ENCODE measurements around the gene ATP6V1B1.

ATP6V1B1 gene

DNA sequence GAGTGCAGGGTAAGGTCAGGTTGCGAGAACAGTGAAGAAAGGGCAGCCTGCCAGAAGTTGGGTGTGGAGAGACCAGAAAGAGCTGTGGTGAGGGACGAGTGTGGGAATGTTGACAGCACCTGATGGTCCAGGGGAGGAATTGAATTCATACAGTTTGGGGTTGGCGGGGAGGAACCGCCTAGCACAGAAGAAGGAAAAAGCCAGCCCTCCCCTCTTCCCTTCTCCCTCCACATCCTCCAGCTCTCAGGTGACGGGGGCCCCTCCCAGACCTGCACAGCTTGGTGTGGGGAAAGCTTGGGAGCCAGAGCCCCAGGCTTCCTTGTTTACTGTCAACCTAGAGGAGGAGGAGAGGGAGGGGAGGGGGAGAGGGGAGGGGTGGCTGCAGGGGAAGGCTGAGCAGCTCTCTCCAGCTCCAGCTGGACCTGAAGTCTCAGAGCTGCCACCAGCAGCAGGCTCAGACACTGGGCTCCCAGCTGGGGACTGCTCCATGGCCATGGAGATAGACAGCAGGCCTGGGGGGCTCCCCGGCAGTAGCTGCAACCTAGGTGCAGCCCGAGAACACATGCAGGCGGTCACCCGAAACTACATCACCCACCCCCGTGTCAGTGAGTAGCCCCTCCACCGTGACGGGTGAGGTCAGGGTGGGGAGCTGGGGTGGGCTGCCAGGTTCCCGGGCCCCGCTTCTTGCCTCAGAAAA, at the start of gene ATP6V1B1:
ATP6V1B1 (plus strand) TSS at position 433 of the 697 bp plus-strand sequence; CDS start at position 488, 55 bp downstream.
- no peak for DNase-seq

- DNase-seq, result no peak
These were observed 49.1 kb upstream of the ATP6V1B1 start for GRCh38 chr2:70886541-70886987.

- no peak for DNase-seq
These were observed 48.5 kb upstream of the ATP6V1B1 start for GRCh38 chr2:70887208-70887549.

- no peak for DNase-seq
These were observed 48.0 kb upstream of the ATP6V1B1 start for GRCh38 chr2:70887550-70888246.

- no peak for DNase-seq
These were observed 47.3 kb upstream of the ATP6V1B1 start for GRCh38 chr2:70888366-70888922.

DNA sequence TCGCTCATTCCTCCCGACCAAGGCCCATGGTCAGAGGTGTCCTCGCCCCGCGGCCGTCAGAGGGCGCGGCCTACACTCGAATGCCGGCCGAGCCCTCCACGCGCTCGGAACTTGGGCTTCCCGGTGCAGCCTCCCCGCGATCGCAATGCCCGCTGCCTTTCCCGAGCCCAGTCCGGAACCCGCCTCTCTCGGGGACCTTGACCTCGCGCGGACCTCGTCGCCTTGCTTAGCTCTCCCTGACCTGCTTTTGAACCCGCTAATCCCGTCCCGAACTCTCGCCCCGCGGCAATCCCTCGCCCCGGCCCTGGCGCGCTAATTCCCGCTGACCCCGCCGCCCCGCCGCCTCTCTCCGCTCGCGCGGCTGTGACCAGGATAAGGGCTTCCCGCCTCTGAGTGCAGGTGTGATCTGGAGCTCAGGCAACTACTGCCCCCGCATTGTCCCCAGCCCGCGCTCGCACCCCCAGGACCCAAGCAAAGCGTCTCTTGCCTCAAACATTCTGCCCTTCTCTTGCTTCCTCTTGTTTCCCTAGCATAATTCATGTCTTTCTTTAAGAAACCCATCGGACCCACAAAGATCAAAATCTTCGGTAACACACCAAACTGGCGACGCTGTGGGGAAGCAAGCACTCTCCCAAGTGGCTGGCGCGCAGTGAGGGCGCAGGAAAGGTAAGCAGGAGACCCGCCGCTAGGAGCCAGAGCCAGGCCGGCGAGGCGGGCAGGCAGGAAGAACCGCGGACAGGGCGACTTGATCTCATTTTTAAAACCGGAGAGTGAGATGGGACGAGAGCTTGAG, 46.6 kb upstream of the ATP6V1B1 start:
- no peak for DNase-seq

DNA sequence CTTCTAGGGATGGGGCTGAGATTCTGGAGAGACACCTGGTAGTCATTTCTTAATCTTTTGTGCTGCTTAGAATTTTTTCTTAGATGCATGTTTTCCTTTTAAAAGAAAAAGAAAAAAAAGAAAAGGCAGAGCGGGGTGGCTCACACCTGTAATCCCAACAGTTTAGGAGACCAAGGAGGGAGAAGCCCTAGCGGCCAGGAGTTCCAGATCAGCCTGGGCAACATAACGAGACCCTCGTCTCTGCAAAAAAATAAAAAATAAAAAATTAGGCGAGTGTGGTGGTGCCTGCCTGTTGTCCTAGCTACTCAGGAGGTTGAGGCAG, 46.0 kb upstream of the ATP6V1B1 start:
- no peak for DNase-seq

DNA sequence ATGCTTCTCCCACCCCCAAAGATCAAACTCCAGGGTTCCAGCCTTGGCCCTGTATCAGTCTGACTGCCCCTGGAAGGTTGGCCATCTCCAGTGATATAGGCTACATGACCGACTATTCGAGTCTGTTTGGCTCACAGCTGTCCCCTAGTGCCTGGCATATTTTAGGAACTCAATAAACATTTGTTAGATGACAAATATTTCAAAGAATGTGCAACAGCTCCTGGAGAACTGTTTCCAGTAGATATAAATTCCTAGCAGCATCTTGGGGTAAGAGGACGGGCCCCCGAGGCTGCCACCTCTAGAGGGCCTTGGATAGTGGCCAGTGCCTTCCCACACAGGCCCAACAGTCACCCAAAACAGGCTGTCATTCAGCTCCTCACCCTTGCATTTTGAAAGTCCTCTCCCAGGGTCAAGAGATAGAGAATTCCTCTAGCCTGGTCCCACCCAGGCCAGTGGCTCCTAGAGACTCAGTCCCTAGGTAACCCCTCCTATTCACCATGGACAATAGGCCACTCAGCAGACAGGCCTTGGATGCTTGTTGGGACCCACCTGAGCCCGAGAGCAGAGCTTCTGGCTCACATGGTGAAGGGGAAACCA, 45.1 kb upstream of the ATP6V1B1 start:
- DNase-seq, result no peak

DNA sequence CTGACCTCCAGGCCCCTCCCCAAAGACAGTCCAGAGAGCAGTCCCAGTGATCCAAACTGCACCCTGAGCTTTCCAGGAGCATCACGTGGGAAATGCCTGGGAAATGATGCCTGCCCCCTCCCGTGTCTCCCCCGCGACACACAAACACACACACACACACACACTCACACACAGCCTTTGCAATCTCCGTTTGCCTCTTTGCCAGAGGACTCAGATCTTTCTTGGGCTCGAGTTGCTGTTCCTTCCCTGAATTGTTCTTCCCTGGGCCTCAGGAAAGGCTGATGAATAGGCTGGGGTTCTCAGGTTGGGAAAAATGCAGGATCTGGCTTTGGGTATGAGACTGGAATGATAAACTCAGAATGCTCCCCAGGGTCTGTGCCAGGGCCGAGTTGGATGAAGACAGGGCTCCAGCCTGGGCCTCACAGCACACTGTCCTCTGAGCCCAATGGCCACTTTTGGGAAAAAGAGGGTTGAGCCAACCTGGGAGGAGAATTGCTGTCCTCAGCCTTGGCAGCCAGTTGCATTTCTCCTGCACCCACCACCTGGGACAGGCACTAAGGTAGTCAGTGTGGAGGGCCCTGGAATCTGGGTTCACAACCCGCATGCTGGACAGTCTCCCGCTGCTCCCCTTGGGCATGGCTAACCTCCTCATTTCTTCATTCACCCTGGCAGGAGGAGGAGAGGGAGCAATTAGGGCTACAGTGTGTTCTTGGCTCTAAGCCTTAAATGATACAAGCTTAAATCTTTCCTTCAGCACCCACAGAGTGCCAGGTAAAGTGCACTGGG, 43.9 kb upstream of the ATP6V1B1 start:
- DNase-seq, result no peak

DNA sequence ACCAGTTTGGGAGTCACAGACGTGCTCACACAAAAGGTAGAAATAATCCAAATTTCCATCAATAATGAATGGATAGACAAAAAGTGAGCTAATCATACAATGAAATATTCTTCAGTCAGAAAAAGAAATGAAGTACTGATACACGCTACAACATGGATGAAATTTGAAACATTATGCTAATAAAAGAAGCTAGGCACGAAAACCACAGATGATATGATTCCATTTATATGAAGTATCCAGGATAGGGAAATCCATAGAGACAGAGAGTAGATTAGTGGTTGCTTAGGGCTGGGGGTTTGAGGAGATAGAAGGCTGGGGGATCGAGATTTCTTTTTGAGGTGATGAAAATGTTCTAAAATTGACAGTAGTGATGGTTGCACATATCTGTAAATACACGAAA, 43.0 kb upstream of the ATP6V1B1 start:
- DNase-seq, result no peak

DNA sequence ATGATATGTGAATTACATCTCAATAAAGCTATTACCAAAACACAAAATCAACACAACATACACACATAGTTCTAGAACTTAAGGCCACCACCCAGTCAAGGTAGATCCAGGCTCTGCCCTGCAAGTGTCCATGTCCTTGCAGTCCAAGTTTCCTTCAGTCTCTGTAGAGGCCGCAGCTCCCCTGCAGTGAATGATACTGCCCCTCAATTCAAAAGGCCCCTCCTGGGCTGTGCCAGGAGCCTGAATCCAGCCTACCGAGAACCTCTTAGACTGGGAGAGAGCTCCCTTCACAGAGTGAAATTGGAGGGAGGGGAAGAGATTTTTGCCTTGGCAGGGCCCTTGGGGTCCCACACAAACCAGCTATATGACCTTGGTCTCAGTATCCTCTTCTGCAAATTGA, 42.5 kb upstream of the ATP6V1B1 start:
- no peak for DNase-seq

DNA sequence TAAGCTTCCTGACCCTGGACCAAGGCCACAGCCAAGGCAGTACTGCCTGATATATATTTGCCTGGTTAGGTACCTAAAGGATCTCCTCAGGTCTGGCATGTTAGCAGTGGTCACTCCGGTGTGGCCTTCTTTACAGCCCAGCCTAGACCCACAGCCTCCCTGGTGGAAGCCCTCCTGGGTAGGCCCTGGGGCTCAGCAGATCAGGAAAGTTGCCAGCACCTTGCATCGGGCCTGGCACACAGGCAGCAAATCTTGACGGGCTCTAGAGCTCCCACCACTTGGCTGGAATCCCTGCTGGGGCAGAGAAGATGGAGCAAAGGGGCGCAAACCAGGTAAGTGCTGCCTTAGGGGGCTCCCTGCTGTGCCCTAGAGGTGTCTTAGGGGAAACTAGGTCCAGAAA, 40.9 kb upstream of the ATP6V1B1 start:
- no peak for DNase-seq

DNA sequence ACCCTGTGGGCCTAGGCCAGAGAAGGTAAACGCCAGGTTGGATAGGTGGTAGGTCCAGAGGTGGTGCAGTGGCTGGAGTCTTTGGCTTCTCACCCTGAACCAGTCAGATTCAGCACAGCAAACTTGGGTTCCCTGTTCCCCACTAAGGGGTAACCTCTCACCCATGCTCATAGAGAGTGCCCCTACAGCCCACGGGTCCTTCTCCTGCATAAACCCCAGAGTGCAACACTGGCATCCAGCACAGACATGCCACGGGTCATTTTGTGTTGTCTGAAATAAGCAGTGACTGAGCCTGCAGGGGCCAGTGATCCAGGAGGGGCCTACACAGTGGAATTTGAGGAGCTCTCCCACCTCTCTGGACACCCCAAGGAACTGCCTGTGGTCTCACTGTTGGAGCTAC, 40.5 kb upstream of the ATP6V1B1 start:
- no peak for DNase-seq

GRCh38 chr2:70895998-70896764, 39.5 kb upstream of the ATP6V1B1 start:
- no peak for DNase-seq

- no peak for DNase-seq
These were observed 38.9 kb upstream of the ATP6V1B1 start for GRCh38 chr2:70896765-70897202.

- no peak for DNase-seq
These were observed 38.3 kb upstream of the ATP6V1B1 start for GRCh38 chr2:70897203-70897976.

DNA sequence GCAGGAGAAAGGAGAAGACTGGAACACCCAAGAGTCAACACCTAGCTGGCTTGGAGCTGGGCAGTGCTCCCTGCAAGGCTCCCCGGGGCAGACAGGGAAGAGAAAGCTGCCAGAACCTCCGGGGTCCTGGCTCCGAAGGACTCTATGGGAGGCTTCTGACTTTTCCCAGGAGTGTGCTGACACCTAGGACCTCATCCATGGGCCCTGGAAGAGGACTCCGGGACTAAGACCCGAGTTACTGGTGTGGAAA, 37.8 kb upstream of the ATP6V1B1 start:
- DNase-seq, result no peak

GRCh38 chr2:70898363-70899240, 37.1 kb upstream of the ATP6V1B1 start:
- DNase-seq, result no peak

DNA sequence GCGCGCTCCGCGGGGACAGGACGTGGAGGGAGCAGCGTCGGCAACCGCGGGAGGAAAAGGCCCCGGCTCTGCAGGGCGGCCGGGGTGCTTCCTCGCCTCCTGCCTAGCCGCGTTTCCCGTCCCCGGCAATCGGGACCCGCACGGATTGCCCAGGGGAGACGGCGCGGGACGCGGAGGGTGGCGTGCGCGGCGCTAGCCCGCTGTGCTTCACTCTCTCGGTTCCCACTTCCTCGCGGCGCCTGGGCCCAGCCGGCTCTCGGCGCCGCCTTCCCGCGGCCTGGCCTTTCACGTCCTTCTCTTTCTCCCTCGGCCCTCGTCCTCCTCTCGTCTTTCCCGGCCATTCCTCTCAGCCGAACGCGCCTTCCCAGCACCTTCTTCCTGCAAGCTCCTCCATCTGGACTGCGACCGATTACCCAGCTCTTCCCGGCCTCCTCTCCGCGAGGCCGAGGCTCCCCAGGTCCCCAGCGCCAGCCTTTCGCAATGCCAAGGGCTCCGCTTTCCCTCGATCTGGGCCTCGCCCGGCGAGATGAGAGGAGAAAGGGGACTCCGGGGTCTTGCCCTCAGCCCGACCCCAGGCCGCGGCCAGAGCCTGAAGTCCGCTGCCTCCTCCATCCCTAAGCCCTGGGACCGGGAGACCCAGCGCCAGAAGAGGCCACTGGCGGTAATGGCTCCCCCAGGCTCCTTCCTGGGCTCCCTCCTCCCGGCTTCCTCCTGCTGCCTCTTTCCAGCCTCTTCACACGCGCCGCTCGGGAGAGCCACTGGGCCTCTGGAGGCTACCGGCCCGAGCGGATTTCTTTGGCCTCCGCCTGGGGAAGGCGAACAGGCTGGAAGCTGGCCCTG, 34.3 kb upstream of the ATP6V1B1 start:
- DNase-seq, result no peak

All from femur (tissue), 1 donor.